Breast epithelium (tissue), 4 donors: ENCODE results near the gene ZNRF3. TPM values are rescaled to one million over a fixed set of nuclear protein-coding genes. Genes with fewer than 3 reads are reported as not detected.

ENCODE experiments used
- DNase-seq, 2 donors: peaks; one replicate each; pipeline ENCODE4 v3.0.0-alpha.2; 2019; ENCODE audit warnings: low spot score in 2 of 2
- H3K27ac ChIP-seq, 2 donors: fragments of 200-600 bp; sonication (generic) in 1 of 2; one replicate each; pipeline ENCODE4 v1.5.1; 2016 to 2019; ENCODE audit warnings: mild to moderate bottlenecking in 1 of 2
- H3K27me3 ChIP-seq, 2 donors: fragments of 200-600 bp; sonication (generic) in 1 of 2; one replicate each; pipeline versions ENCODE4 v1.5.1 to v1.6.0; 2017 to 2019; ENCODE audit warnings: control low read depth in 1 of 2, mild to moderate bottlenecking in 1 of 2
- H3K36me3 ChIP-seq: fragments of 200-600 bp; one replicate; pipeline ENCODE4 v1.5.1; 2019
- H3K4me1 ChIP-seq, 2 donors: fragments of 200-600 bp; sonication (generic); one replicate each; pipeline ENCODE4 v1.5.1; 2016 to 2019; ENCODE audit warnings: control low read depth in 1 of 2
- H3K4me3 ChIP-seq, 3 donors: fragments of 200-600 bp; sonication (generic); 1 replicate in 2 of 3; 2 replicates in 1 of 3; pipeline ENCODE4 v1.5.1; 2016 to 2019; ENCODE audit warnings: mild to moderate bottlenecking in 3 of 3, moderate library complexity in 2 of 3
- H3K9me3 ChIP-seq, 2 donors: fragments of 200-600 bp; sonication (generic) in 1 of 2; one replicate each; pipeline ENCODE4 v1.5.1; 2016 to 2019; ENCODE audit warnings: control low read depth in 1 of 2
- CTCF ChIP-seq, 3 donors: fragments of 450-650 bp; IDR thresholded peaks; one replicate each; pipeline ENCODE4 v1.5.1; 2016 to 2017; ENCODE audit warnings: antibody characterized with exemption in 3 of 3, mild to moderate bottlenecking in 3 of 3, moderate library complexity in 3 of 3
- POLR2A ChIP-seq: fragments of 450-650 bp; IDR thresholded peaks from one replicate; pipeline ENCODE4 v1.6.1; 2016; ENCODE audit warnings: antibody characterized with exemption, mild to moderate bottlenecking, moderate library complexity
- POLR2AphosphoS5 ChIP-seq, 3 donors: sonication (generic); formaldehyde crosslinking; IDR thresholded peaks; one replicate each; pipeline ENCODE4 v1.6.1; 2017; ENCODE audit warnings: antibody characterized with exemption in 3 of 3
- intact Hi-C: fragments of 100-400 bp; cut with DNase I; formaldehyde crosslinking; loops from one replicate; pipeline ENCODE4 v1.15.1; 2023; ENCODE audit warnings: low total_unique reads
- total RNA-seq, 3 donors: library from RNA; depleted of rRNA; stranded (reverse); fragments of >200 nt; gene quantifications; one replicate each; pipeline ENCODE4 v1.1.0, GENCODE V29; 2016

ZNRF3 gene
- total RNA-seq, 3 donors from 2014 or later: 6.9 to 7.9 (median 6.9) TPM

GRCh38 chr22:28918550-28919271 is 35.3 kb downstream of the ZNRF3 start:
- H3K4me1 ChIP-seq: peaks cover 0 to 6% of the 10 kb centered on the region in 2 donors
- no peak for DNase-seq
- H3K36me3 ChIP-seq: no peaks in the 10 kb centered on the region
- intact Hi-C loops: no loop called here
- peak overlapping the region in 1 of 2 donors; percentile 5 for H3K27ac ChIP-seq
- no peaks in the 10 kb centered on the region for H3K27me3 ChIP-seq
- TF ChIP-seq CTCF (IDR thresholded peaks at IDR 0.05) (no peak), POLR2AphosphoS5 (IDR thresholded peaks at IDR 0.05) (no peak), POLR2A (no peak)
- no peaks in the 10 kb centered on the region for H3K9me3 ChIP-seq
- peak overlapping the region in 1 of 3 donors; percentile 16 for H3K4me3 ChIP-seq

- no peaks in the 10 kb centered on the region for H3K27me3 ChIP-seq
- H3K27ac ChIP-seq: no peak overlapping the region
- no peak overlapping the region for H3K4me3 ChIP-seq
- H3K36me3 ChIP-seq: no peaks in the 10 kb centered on the region
- TF ChIP-seq CTCF (IDR thresholded peaks at IDR 0.05) (no peak), POLR2A (no peak), POLR2AphosphoS5 (IDR thresholded peaks at IDR 0.05) (no peak)
- intact Hi-C loops: loop anchor here (5.0 kb wide), 1 partner anchor 1499 kb away; no protein-coding TSS in a partner anchor
- H3K4me1 ChIP-seq: peaks cover 0 to 6% of the 10 kb centered on the region in 2 donors
- DNase-seq: no peak
- H3K9me3 ChIP-seq: no peaks in the 10 kb centered on the region
These were observed 37.6 kb downstream of the ZNRF3 start for GRCh38 chr22:28920757-28921584.

- Histone ChIP-seq H3K27ac (no peak overlapping the region), H3K4me3 (no peak overlapping the region), H3K36me3 (no peaks in the 10 kb centered on the region), H3K27me3 (no peaks in the 10 kb centered on the region), H3K9me3 (no peaks in the 10 kb centered on the region), H3K4me1 (peaks cover 0 to 6% of the 10 kb centered on the region in 2 donors)
- no peak for TF ChIP-seq POLR2A
- TF ChIP-seq CTCF (IDR thresholded peaks at IDR 0.05): no peak
- DNase-seq: no peak
- intact Hi-C loops: loop anchor here (5.0 kb wide), 1 partner anchor 1499 kb away; no protein-coding TSS in a partner anchor
These were observed 38.2 kb downstream of the ZNRF3 start for GRCh38 chr22:28921585-28921879.

- H3K4me1 ChIP-seq: peaks cover 0 to 4% of the 10 kb centered on the region in 2 donors
These were observed 39.3 kb downstream of the ZNRF3 start for GRCh38 chr22:28922540-28923244.

GRCh38 chr22:28923826-28924732 is 40.7 kb downstream of the ZNRF3 start:
- intact Hi-C loops: loop anchor here (5.0 kb wide), 1 partner anchor 1502 kb away; no protein-coding TSS in a partner anchor
- DNase-seq: peak; percentile 60 to 75
- no peaks in the 10 kb centered on the region for H3K4me1 ChIP-seq
- peak overlapping the region in 2 of 3 donors; percentile 12 to 19 for H3K4me3 ChIP-seq
- H3K36me3 ChIP-seq: no peaks in the 10 kb centered on the region
- no peak for TF ChIP-seq POLR2A
- no peak for TF ChIP-seq CTCF (IDR thresholded peaks at IDR 0.05)
- no peak for TF ChIP-seq POLR2AphosphoS5 (IDR thresholded peaks at IDR 0.05)
- H3K27me3 ChIP-seq: no peaks in the 10 kb centered on the region
- H3K9me3 ChIP-seq: no peaks in the 10 kb centered on the region
- peak overlapping the region; percentile 22 to 63 for H3K27ac ChIP-seq

More at GRCh38 chr22:28922540-28923244, 39.3 kb downstream of the ZNRF3 start:
- intact Hi-C loops: loop anchor here (5.0 kb wide), 1 partner anchor 1500 kb away; no protein-coding TSS in a partner anchor
- Histone ChIP-seq H3K27ac (peak overlapping the region in 1 of 2 donors; percentile 63), H3K9me3 (no peaks in the 10 kb centered on the region), H3K27me3 (no peaks in the 10 kb centered on the region), H3K4me3 (no peak overlapping the region), H3K36me3 (no peaks in the 10 kb centered on the region)
- no peak for DNase-seq
- no peak for TF ChIP-seq POLR2AphosphoS5 (IDR thresholded peaks at IDR 0.05)
